Osteoblast (primary cell): ENCODE results near the gene FBP1. TPM values are rescaled to one million over a fixed set of nuclear protein-coding genes. Genes with fewer than 3 reads are reported as not detected.
"Not testable (repeated sequence)": the region's sequence is repeated elsewhere in the genome, so short reads cannot be mapped to it uniquely, and the experiment has no call there.

ENCODE experiments used
- DNase-seq: peaks from one replicate; pipeline ENCODE4 v3.0.0; 2011; ENCODE audit warnings: low spot score, mixed read lengths; ENCODE audit not compliant: insufficient read length; ENCODE audit errors: missing footprints
- H2AFZ ChIP-seq: 2 replicates; pipeline ENCODE4 v1.6.0; 2011; ENCODE audit warnings: mild to moderate bottlenecking, low read length
- H3K27ac ChIP-seq: 2 replicates; pipeline ENCODE4 v1.5.1; 2011; ENCODE audit warnings: mild to moderate bottlenecking, low read depth, low read length, moderate library complexity
- H3K27me3 ChIP-seq: 2 replicates; pipeline ENCODE4 v1.6.0; 2012; ENCODE audit warnings: mild to moderate bottlenecking, control low read depth, inconsistent platforms, low read length, moderate library complexity; ENCODE audit not compliant: insufficient read depth
- H3K36me3 ChIP-seq: 2 replicates; pipeline ENCODE4 v1.5.1; 2011; ENCODE audit warnings: mild to moderate bottlenecking, low read length, control low read depth, moderate library complexity; ENCODE audit not compliant: insufficient read depth
- H3K4me1 ChIP-seq: 2 replicates; pipeline ENCODE4 v1.5.1; 2011; ENCODE audit warnings: mild to moderate bottlenecking, low read length, control low read depth, moderate library complexity; ENCODE audit not compliant: insufficient read depth
- H3K4me2 ChIP-seq: 2 replicates; pipeline ENCODE4 v1.6.0; 2011; ENCODE audit warnings: mild to moderate bottlenecking, low read length; ENCODE audit not compliant: insufficient read depth
- H3K4me3 ChIP-seq: fragments of 200-600 bp; sonication (generic); 3 replicates; pipeline ENCODE4 v1.5.1; 2012; ENCODE audit warnings: mild to moderate bottlenecking, low read length, inconsistent platforms; ENCODE audit not compliant: insufficient read depth
- H3K79me2 ChIP-seq: 2 replicates; pipeline ENCODE4 v1.6.0; 2012; ENCODE audit warnings: mild to moderate bottlenecking, low read length, control low read depth, inconsistent platforms; ENCODE audit not compliant: insufficient read depth
- H3K9me3 ChIP-seq: 2 replicates; pipeline ENCODE4 v1.5.1; 2011; ENCODE audit warnings: low read depth, low read length, control low read depth
- H4K20me1 ChIP-seq: 2 replicates; pipeline ENCODE4 v1.6.0; 2012; ENCODE audit warnings: mild to moderate bottlenecking, low read length, control low read depth; ENCODE audit not compliant: insufficient read depth
- total RNA-seq: library from RNA; depleted of rRNA; stranded (reverse); fragments of >200 nt; gene quantifications from 2 replicates; pipeline ENCODE4 v1.2.3, GENCODE V29; 2012
- TF ChIP-seq, protein P1 (sequence below): IDR thresholded peaks from 2 replicates; pipeline ENCODE4 v1.5.1; 2011; ENCODE audit warnings: mild to moderate bottlenecking, low read depth, low read length, moderate library complexity; ENCODE audit errors: extremely low read depth

Gene FBP1
- total RNA-seq, 1 donor: 0.72 TPM

DNA sequence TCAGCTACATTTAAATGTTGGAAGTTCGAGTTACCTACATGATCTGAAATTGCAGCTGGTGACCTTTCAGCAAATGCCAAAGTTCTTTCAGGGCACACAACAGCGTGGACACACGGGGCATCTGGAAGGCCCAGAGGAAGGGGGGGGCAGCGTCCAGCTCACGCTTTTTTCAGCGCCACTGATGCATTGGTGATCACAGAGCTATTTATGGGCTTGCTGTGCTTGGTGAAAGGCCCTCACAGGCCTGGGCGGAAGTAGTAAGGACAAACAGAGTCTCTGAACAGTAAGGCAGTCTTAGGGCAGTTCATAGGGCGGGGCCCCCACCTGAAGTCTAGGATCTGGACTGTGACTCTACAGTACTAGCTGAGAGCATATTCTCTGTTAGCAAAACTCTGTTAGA, 39.1 kb downstream of the FBP1 start:
- TF ChIP-seq, protein P1, sequence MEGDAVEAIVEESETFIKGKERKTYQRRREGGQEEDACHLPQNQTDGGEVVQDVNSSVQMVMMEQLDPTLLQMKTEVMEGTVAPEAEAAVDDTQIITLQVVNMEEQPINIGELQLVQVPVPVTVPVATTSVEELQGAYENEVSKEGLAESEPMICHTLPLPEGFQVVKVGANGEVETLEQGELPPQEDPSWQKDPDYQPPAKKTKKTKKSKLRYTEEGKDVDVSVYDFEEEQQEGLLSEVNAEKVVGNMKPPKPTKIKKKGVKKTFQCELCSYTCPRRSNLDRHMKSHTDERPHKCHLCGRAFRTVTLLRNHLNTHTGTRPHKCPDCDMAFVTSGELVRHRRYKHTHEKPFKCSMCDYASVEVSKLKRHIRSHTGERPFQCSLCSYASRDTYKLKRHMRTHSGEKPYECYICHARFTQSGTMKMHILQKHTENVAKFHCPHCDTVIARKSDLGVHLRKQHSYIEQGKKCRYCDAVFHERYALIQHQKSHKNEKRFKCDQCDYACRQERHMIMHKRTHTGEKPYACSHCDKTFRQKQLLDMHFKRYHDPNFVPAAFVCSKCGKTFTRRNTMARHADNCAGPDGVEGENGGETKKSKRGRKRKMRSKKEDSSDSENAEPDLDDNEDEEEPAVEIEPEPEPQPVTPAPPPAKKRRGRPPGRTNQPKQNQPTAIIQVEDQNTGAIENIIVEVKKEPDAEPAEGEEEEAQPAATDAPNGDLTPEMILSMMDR: no peak

DNA sequence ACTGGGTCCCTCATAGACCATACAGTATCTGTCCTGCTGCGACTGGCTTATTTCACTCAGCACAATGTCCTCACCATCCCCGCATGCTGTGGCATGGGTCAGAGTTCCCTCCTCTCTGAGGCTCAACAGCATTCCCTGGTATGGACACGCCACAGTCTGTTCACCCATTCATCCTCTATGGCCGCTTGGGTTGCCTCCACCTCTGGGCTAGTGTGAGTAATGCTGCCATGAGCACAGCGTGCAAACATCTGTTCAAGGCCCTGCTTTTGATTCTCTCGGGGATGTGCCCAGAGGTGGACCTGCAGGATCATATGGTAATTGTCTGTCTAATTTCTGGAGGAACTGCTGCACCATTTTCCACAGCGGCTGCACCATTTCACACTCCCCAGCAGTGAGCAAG, 40.2 kb downstream of the FBP1 start:
- TF ChIP-seq, protein P1: no peak
- H3K4me3 ChIP-seq: no peak overlapping the region
- no peak overlapping the region for H2AFZ ChIP-seq
- no peaks in the 10 kb centered on the region for H3K4me1 ChIP-seq
- H3K4me2 ChIP-seq: no peak overlapping the region
- peaks cover 3% of the 10 kb centered on the region for H3K27me3 ChIP-seq
- H3K79me2 ChIP-seq: no peaks in the 10 kb centered on the region
- no peaks in the 10 kb centered on the region for H3K9me3 ChIP-seq
- no peaks in the 10 kb centered on the region for H3K36me3 ChIP-seq
- no peaks in the 10 kb centered on the region for H4K20me1 ChIP-seq
- no peak for DNase-seq
- H3K27ac ChIP-seq: no peak overlapping the region

More for the DNA sequence above, 39.1 kb downstream of the FBP1 start:
- peaks cover 13% of the 10 kb centered on the region for H3K27me3 ChIP-seq
- no peak overlapping the region for H3K27ac ChIP-seq
- H2AFZ ChIP-seq: no peak overlapping the region
- no peaks in the 10 kb centered on the region for H4K20me1 ChIP-seq
- no peak for DNase-seq
- no peak overlapping the region for H3K4me3 ChIP-seq
- H3K9me3 ChIP-seq: no peaks in the 10 kb centered on the region
- no peak overlapping the region for H3K4me2 ChIP-seq
- no peaks in the 10 kb centered on the region for H3K79me2 ChIP-seq
- no peaks in the 10 kb centered on the region for H3K36me3 ChIP-seq
- H3K4me1 ChIP-seq: no peaks in the 10 kb centered on the region

DNA sequence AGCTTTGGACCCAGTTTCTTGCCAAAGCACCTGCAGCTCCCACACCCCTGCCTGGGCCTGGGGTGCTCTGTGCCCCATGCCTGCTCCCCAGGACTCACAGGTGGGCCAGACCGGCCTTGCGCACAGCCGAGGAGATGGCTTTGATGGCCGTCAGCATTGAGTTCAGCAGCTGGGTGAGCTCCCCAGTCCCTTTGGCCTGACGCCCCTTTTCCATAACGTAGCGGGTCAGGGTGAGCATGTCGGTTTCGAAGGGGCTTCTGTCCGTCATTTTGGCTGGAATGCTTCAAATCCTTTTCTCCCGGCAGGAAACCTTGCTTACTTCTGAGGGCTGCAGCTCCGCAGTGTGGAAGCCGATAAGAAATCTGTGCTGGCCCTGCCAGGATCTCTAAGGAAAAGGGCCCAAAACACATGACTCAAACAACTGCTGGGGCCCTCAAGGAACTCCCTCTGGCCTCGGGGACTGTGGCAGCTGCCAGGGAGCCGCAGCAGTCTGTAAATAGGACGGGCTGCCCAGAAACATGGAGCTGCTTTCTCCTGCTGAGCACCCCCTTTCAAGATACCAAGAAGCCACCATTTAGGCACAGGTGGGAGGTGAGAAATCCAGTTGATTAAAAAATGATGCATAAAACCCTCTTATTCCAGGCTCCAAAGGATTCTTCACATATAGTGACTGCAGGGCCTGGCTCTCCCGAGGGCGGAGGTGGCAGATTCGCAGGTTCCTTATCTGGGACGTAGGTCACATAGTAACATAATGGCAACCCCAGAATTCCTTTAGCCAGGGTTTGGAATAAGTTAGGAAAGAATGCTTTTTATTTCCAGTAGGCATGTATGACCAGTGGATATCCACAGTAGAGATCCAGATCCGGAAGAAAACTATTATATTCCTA, 45.6 kb downstream of the FBP1 start, which contains the start of gene FBP2:
Gene FBP2 (minus strand): TSS at position 366 of the 887 bp plus-strand sequence. CDS start 98 bp downstream, at position 268.
- Histone ChIP-seq H3K4me1 (no peaks in the 10 kb centered on the region), H3K9me3 (no peaks in the 10 kb centered on the region), H4K20me1 (no peaks in the 10 kb centered on the region), H2AFZ (no peak within 1 kb of the TSS), H3K4me3 (no peak within 1 kb of the TSS), H3K4me2 (no peak within 1 kb of the TSS), H3K79me2 (no peaks in the 10 kb centered on the region), H3K27ac (no peak within 1 kb of the TSS), H3K27me3 (peaks cover 4% of the 10 kb centered on the region), H3K36me3 (no peaks in the 10 kb centered on the region)
- TF ChIP-seq, protein P1: no peak
- DNase-seq: no peak

DNA sequence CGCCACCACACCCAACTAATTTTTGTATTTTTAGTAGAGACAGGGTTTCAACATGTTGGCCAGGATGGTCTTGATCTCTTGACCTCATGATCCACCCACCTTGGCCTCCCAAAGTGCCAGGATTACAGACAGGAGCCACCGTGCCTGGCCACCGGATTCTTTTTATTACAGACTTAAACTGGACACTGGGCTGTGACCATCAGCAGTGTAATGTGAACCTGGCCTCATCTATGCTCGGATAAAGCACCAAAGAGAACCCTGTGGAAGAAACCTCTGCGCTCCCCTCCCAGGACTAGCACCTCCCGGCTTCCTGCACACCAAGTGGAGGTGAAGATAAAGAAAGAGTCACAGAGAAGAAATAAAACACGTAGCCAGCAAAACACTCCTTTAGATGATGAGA, 46.6 kb downstream of the FBP1 start:
- H4K20me1 ChIP-seq, H3K27me3 ChIP-seq, H3K4me2 ChIP-seq, H3K9me3 ChIP-seq, H3K4me1 ChIP-seq, DNase-seq, H3K4me3 ChIP-seq, H3K27ac ChIP-seq, H3K79me2 ChIP-seq, H2AFZ ChIP-seq, H3K36me3 ChIP-seq: not testable (repeated sequence)
